Measurements from ENCODE around the gene HS2ST1. TPM values are rescaled to one million over a fixed set of nuclear protein-coding genes. Genes with fewer than 3 reads are reported as not detected.
"Not testable (repeated sequence)": the region's sequence is repeated elsewhere in the genome, so short reads cannot be mapped to it uniquely, and the experiment has no call there.

HS2ST1 gene
- total RNA-seq, 1 donor from 2014 or later, result 28.9 TPM

- DNase-seq (ENCODE audit: low read depth), result no peak
These were observed 147.3 kb downstream of the HS2ST1 start for GRCh38 chr1:87061742-87062156.

- DNase-seq (ENCODE audit: low read depth), result no peak
These were observed 148.3 kb downstream of the HS2ST1 start for GRCh38 chr1:87062687-87063086.

- no peak for DNase-seq (ENCODE audit: low read depth)
These were observed 149.9 kb downstream of the HS2ST1 start for GRCh38 chr1:87064309-87064708.

- no peak for DNase-seq (ENCODE audit: low read depth)
These were observed 150.6 kb downstream of the HS2ST1 start for GRCh38 chr1:87064986-87065385.

- not testable (repeated sequence) for DNase-seq (ENCODE audit: low read depth)
These were observed 152.3 kb downstream of the HS2ST1 start for GRCh38 chr1:87066708-87067107.

GRCh38 chr1:87072411-87072810 lies 158.0 kb downstream of the HS2ST1 start:
- no peak for DNase-seq (ENCODE audit: low read depth)

GRCh38 chr1:87072904-87073303 lies 158.5 kb downstream of the HS2ST1 start:
- DNase-seq (ENCODE audit: low read depth), result no peak

- DNase-seq (ENCODE audit: low read depth), result no peak
These were observed 159.8 kb downstream of the HS2ST1 start for GRCh38 chr1:87074001-87074795.

GRCh38 chr1:87077959-87078639 lies 163.7 kb downstream of the HS2ST1 start:
- no peak for DNase-seq (ENCODE audit: low read depth)

GRCh38 chr1:87084244-87084836 lies 169.9 kb downstream of the HS2ST1 start:
- peak; percentile 45 for DNase-seq (ENCODE audit: low read depth)

- no peak for DNase-seq (ENCODE audit: low read depth)
These were observed 171.7 kb downstream of the HS2ST1 start for GRCh38 chr1:87086120-87086519.

- DNase-seq (ENCODE audit: low read depth), result no peak
These were observed 174.8 kb downstream of the HS2ST1 start for GRCh38 chr1:87089070-87089736.

GRCh38 chr1:87089823-87090222 lies 175.4 kb downstream of the HS2ST1 start:
- DNase-seq (ENCODE audit: low read depth), result peak; percentile 27

GRCh38 chr1:87091425-87091824 lies 177.0 kb downstream of the HS2ST1 start:
- DNase-seq (ENCODE audit: low read depth), result no peak

GRCh38 chr1:87092846-87093245 lies 178.4 kb downstream of the HS2ST1 start:
- no peak for DNase-seq (ENCODE audit: low read depth)

- no peak for DNase-seq (ENCODE audit: low read depth)
These were observed 178.9 kb downstream of the HS2ST1 start for GRCh38 chr1:87093286-87093685.

GRCh38 chr1:87094238-87094637 lies 179.8 kb downstream of the HS2ST1 start:
- DNase-seq (ENCODE audit: low read depth), result no peak

- DNase-seq (ENCODE audit: low read depth), result no peak
These were observed 185.8 kb downstream of the HS2ST1 start for GRCh38 chr1:87100271-87100670.

GRCh38 chr1:87103074-87103473 lies 188.6 kb downstream of the HS2ST1 start:
- no peak for DNase-seq (ENCODE audit: low read depth)

GRCh38 chr1:87104140-87104539 lies 189.7 kb downstream of the HS2ST1 start:
- DNase-seq (ENCODE audit: low read depth), result no peak

- DNase-seq (ENCODE audit: low read depth), result no peak
These were observed 190.5 kb downstream of the HS2ST1 start for GRCh38 chr1:87104945-87105344.

GRCh38 chr1:87106144-87106543 lies 191.7 kb downstream of the HS2ST1 start:
- no peak for DNase-seq (ENCODE audit: low read depth)
